Right ventricle myocardium inferior (tissue), 1 donor: ENCODE results near the gene ANGPTL7. TPM values are rescaled to one million over a fixed set of nuclear protein-coding genes. Genes with fewer than 3 reads are reported as not detected.

Experiments used
- ATAC-seq: fragments of 200-7000 bp; cut with Tn5 transposase; one replicate; pipeline ENCODE4 v1.9.1; 2020; ENCODE audit warnings: mild to moderate bottlenecking, moderate library complexity
- DNase-seq: peaks from one replicate; pipeline ENCODE4 v3.0.0; 2021; ENCODE audit errors: missing footprints
- intact Hi-C: fragments of 100-400 bp; cut with DNase I; formaldehyde crosslinking; loops from one replicate; pipeline ENCODE4 v1.11.0; 2022
- total RNA-seq: library from RNA; stranded (reverse); fragmentation: NEBNext Ultra II Directional; extraction: Animal tissue kit (Norgen Biotek cat#: 25700); gene quantifications from one replicate; pipeline ENCODE4 v1.2.1, GENCODE V29; 2021
- donor health status: DM: no; HTN: yes; CAD: no; lungs with severe emphysema.

Gene ANGPTL7
- total RNA-seq, 1 donor from 2014 or later, result 0.51 TPM

GRCh38 chr1:11194407-11195176, 5.4 kb downstream of the ANGPTL7 start:
- intact Hi-C loops, result no loop called here
- ATAC-seq, result no peak

GRCh38 chr1:11196945-11197344, 7.8 kb downstream of the ANGPTL7 start:
- intact Hi-C loops, result no loop called here
- ATAC-seq, result no peak
- no peak for DNase-seq

More at GRCh38 chr1:11194407-11195176, 5.4 kb downstream of the ANGPTL7 start:
- DNase-seq, result no peak

DNA sequence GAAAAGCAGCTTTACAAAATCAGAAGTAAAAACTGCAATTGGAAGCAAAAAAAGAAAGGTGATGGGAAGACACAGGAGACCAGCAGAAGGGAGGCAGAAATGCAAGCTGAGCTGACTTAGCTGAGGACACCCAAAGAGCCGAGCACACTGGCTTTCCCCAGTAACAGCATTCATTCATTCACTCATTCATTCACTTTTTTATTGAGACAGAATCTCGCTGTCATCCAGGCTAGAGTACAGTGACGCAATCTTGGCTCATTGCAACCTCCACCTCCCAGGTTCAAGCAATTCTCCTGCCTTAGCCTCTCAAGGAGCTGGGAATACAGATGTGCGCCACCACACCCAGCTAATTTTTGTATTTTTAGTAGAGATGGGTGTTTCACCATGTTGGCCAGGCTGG, 8.2 kb downstream of the ANGPTL7 start:
- ATAC-seq, result no peak
- intact Hi-C loops, result no loop called here

GRCh38 chr1:11198257-11198656, 9.1 kb downstream of the ANGPTL7 start:
- intact Hi-C loops, result no loop called here
- ATAC-seq (no peak), DNase-seq (no peak)

More for the DNA sequence above, 8.2 kb downstream of the ANGPTL7 start:
- DNase-seq, result no peak

GRCh38 chr1:11198851-11199594, 9.9 kb downstream of the ANGPTL7 start:
- DNase-seq, result no peak
- intact Hi-C loops, result no loop called here
- no peak for ATAC-seq

DNA sequence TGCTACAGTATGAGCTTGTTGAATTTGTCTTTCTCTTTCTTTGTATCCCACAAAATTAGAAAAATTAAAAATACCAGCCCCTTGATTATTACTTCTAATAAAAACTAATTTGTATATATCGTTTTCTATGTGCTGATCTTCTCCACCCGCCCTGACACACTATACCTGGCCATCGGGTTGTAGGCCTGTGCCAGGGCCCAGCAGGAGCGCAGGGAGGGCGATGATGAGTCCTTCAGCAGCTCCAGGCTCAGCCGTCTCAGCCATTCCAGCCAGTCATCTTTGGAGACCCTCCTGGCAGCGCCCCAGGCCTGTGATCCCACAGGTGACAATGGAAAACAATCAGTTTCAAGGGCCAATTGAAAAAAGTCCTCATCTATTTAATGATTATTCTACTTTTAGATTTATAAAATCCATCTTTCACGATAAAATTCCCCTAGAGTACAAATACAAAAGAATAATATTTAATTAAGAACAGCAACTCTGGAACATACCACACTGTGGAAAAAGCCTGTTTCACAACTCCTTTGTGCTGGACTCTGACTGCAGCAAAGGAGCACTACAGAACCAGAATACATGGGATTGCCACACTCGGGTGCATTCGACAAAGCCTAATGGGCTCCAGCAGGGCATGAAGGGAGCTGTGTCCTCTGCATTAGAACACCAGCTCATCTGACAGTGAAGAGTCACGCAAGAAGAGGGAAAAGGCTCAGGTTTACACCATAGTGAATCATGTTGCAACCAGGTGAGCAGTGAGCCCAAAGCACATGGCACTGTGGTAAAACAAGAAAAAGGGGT, 15.4 kb downstream of the ANGPTL7 start:
- ATAC-seq (no peak), DNase-seq (no peak)
- intact Hi-C loops, result no loop called here

- intact Hi-C loops, result no loop called here
- ATAC-seq (peak; percentile 54), DNase-seq (no peak)
These were observed 18.9 kb downstream of the ANGPTL7 start for GRCh38 chr1:11207898-11208611.

GRCh38 chr1:11211461-11211860, 22.3 kb downstream of the ANGPTL7 start:
- ATAC-seq, result no peak
- no peak for DNase-seq
- intact Hi-C loops, result no loop called here

DNA sequence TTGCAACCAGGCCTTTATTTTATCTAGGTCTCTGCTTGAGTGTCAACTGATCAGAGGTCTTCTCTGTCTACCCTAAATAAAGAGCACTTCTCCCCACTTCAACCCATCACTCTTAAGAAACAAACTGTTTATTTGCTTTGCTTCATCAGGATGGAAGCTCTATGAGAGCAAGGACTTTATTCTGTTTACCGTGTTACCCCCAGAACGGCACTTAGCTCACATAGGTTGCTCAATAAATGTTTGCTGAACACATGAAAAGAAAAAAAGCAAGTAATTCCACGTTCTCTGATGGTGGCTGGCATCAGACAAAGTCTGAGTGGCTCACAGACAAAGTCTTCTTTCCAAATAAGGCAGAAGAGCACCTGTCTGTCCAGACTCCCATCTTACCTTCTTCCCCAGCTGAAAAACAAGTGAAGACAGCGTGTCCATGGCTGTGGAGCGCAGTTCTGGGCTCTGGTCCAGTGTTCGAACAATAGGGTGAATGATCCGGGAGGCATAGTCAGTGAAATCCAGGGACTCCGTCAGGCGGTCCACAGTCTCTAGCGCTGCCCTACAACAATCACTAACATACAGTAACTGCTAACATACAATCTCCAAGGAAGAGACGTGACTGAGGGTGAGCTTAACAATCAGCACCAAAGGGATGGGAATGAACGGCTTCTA, 22.9 kb downstream of the ANGPTL7 start:
- intact Hi-C loops, result no loop called here
- no peak for DNase-seq
- ATAC-seq, result no peak

DNA sequence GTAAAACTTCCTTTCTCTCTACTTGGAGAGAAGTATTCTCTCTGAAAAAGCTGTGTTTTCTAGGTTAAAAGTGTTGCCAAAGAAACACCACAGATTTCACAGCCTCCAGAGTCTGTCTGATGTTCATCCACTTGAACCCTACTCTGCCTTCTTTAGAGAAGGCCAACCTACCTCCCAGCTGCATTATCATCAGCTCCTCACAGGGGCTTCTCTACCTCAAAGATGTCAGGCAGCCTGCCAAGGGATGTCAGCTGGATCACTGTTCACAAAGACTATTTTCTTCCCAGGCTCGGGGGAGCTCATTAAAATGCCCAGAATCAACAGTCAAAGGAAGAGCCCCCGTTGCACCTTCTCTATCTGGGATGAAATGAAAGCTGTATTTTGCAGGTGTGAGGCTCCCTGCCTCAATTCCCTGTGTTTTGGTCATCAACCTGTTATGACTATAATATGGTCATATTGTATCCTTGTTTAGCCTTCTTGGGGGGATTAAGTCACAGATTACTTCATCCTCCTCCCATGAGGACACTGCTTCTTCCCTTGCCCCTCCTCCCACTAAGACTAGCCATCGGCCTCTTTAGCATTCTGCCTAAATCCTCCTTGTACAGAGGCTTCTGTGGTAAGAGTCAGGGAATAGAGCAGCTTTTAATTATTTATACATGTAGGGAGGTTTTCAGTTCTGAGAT, 25.7 kb downstream of the ANGPTL7 start:
- no peak for ATAC-seq
- DNase-seq, result no peak
- intact Hi-C loops, result no loop called here

DNA sequence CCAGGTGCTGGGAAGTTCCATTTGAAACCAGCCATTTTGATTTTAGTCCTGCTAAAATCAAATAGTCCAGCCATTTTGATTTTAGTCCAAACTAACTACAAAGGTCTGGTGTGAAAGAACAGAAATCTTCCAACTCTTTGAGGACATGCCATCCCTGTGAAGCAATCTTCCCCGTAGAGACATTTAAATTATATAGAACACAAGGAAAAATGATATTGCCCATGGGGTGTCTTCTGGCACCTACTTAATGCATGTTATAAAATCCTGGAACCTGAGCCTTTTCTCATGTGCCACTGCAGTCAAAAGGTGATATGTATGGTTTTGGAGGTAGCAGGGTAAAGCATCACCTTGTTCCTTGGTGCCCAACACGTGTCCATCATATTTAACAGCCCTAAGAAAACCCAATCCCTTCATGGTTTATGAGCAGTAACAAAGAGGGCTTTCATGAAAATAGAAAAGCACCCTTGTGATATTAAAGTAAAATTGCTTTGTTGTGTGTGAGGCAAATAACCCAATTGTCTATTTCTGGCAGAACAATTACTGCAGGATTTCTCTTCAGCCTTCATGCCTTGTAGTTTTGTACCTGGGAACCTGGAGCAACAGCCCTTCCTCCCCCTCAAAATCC, 26.3 kb downstream of the ANGPTL7 start:
- DNase-seq, result no peak
- no peak for ATAC-seq
- intact Hi-C loops, result no loop called here

DNA sequence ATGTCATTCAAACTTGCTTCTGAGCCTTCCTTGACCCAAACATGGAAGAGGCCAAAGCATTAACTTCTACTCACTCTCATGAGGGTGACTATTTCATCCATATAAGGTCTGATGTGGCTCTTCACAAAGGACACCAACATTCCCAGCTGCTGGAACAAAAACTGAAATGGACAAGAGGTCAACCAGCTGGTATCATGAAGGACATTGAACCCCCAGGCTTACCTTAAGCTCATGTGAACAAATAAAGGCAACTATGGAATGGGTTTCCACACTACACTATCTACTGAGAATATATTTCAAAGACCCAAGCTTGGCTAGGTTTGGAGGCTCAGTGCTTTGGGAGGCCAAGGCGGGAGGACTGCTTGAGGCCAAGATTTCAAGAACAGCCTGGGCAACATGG, 26.9 kb downstream of the ANGPTL7 start:
- DNase-seq (no peak), ATAC-seq (no peak)
- intact Hi-C loops, result no loop called here

GRCh38 chr1:11227106-11228077, 38.2 kb downstream of the ANGPTL7 start:
- DNase-seq, result no peak
- no peak for ATAC-seq
- intact Hi-C loops, result no loop called here

DNA sequence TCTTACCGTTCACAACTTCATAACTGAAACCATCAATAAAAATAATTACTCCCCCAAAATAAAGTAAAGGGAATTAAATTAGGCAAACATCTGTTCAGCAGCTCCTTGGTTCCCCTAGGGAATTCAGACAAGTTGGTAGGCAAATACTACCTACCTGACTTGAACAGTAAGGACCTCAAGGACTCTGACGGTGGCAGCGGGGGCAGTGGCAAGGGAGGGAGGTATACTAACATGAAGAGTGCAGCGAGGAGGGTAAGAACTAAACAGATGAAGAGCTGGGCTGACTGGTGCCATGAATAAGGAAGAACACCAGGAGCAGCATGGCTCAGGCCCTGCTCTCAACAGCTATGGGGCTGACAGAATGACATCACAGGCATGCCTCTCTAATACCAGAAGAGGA, 40.0 kb downstream of the ANGPTL7 start:
- DNase-seq, result no peak
- intact Hi-C loops, result no loop called here
- ATAC-seq, result no peak

DNA sequence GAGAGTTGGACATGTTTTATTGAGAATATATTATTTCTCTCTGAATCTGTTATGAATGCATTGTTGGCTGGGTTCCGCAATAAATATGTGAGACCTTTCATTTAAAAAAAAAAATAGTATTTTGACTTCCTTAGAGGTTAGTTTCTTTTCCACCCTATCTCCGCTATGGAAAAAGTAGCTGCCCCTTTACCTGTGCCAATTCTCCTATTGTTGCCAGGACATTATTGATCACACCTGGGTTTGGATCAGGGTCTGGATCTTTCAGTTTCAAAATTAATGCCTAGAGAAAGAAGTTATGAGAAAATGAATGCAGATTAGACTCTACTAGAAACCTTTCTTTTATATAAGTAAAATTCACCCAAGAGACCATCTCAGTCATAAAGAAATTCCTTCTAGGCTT, 44.1 kb downstream of the ANGPTL7 start:
- intact Hi-C loops, result no loop called here
- DNase-seq (no peak), ATAC-seq (no peak)

- ATAC-seq (peak; percentile 13), DNase-seq (no peak)
- intact Hi-C loops, result no loop called here
These were observed 48.2 kb downstream of the ANGPTL7 start for GRCh38 chr1:11237356-11237755.
